22Rv1 (cell line): ENCODE results near the gene SAXO1.

Source experiments
- H3K27ac ChIP-seq: fragments of 450-650 bp; 2 replicates; pipeline ENCODE4 v1.5.1; 2017
- CTCF ChIP-seq: fragments of 450-650 bp; IDR thresholded peaks from 2 replicates; pipeline ENCODE4 v1.5.1; 2017; ENCODE audit warnings: mild to moderate bottlenecking
- ZFX ChIP-seq: fragments of 450-650 bp; IDR thresholded peaks from 2 replicates; pipeline ENCODE4 v1.6.1; 2017; ENCODE audit warnings: antibody characterized with exemption, borderline replicate concordance

SAXO1 gene

GRCh38 chr9:18910435-18910834 is 122.6 kb downstream of the SAXO1 start:
- H3K27ac ChIP-seq, result no peak overlapping the region
- TF ChIP-seq CTCF (no peak), ZFX (no peak)

- no peak overlapping the region for H3K27ac ChIP-seq
- no peak for TF ChIP-seq ZFX
Measured at GRCh38 chr9:18909140-18910018, 123.6 kb downstream of the SAXO1 start.

GRCh38 chr9:18907927-18908625 is 124.9 kb downstream of the SAXO1 start:
- TF ChIP-seq ZFX (no peak), CTCF (no peak)
- no peak overlapping the region for H3K27ac ChIP-seq

GRCh38 chr9:18906656-18907395 is 126.2 kb downstream of the SAXO1 start:
- no peak overlapping the region for H3K27ac ChIP-seq
- TF ChIP-seq CTCF, result no peak
- TF ChIP-seq ZFX, result no peak

GRCh38 chr9:18905883-18906629 is 127.0 kb downstream of the SAXO1 start:
- TF ChIP-seq CTCF (no peak), ZFX (no peak)

GRCh38 chr9:18905028-18905882 is 127.8 kb downstream of the SAXO1 start:
- no peak for TF ChIP-seq ZFX
- no peak for TF ChIP-seq CTCF
- no peak overlapping the region for H3K27ac ChIP-seq

More at GRCh38 chr9:18905883-18906629, 127.0 kb downstream of the SAXO1 start:
- no peak overlapping the region for H3K27ac ChIP-seq
